ENCODE measurements around the gene SUCLA2. TPM values are rescaled to one million over a fixed set of nuclear protein-coding genes. Genes with fewer than 3 reads are reported as not detected.
"Not testable (repeated sequence)": the region's sequence is repeated elsewhere in the genome, so short reads cannot be mapped to it uniquely, and the experiment has no call there.

Gene SUCLA2
- total RNA-seq, 4 donors from 2014 or later = 37.2 to 91.6 (median 68.7) TPM

GRCh38 chr13:48012668-48013067 lies 11.6 kb upstream of the SUCLA2 start:
- ATAC-seq (ENCODE audit: low FRiP score) (no peak), DNase-seq (ENCODE audit: low spot score) (no peak)
- no peak for TF ChIP-seq CTCF (IDR thresholded peaks at IDR 0.05)

- TF ChIP-seq CTCF (IDR thresholded peaks at IDR 0.05) = no peak
- DNase-seq (ENCODE audit: low spot score) (no peak), ATAC-seq (ENCODE audit: low FRiP score) (no peak)
Measured at GRCh38 chr13:48010698-48011097, 9.6 kb upstream of the SUCLA2 start.

- TF ChIP-seq CTCF (IDR thresholded peaks at IDR 0.05) = no peak
- no peak for DNase-seq (ENCODE audit: low spot score)
- no peak for ATAC-seq (ENCODE audit: low FRiP score)
Measured at GRCh38 chr13:48009284-48009683, 8.2 kb upstream of the SUCLA2 start.

- no peak for TF ChIP-seq CTCF (IDR thresholded peaks at IDR 0.05)
- DNase-seq (ENCODE audit: low spot score) (no peak), ATAC-seq (ENCODE audit: low FRiP score) (no peak)
Measured at GRCh38 chr13:48006396-48006795, 5.3 kb upstream of the SUCLA2 start.

- TF ChIP-seq CTCF (IDR thresholded peaks at IDR 0.05) = no peak
Measured at GRCh38 chr13:48004201-48004600, 3.1 kb upstream of the SUCLA2 start.

GRCh38 chr13:48001999-48002398 lies 926 bp upstream of the SUCLA2 start:
- ATAC-seq (ENCODE audit: low FRiP score); DNase-seq (ENCODE audit: low spot score): not testable (repeated sequence)

More at GRCh38 chr13:48004201-48004600, 3.1 kb upstream of the SUCLA2 start:
- DNase-seq (ENCODE audit: low spot score) (no peak), ATAC-seq (ENCODE audit: low FRiP score) (no peak)

- no peak for TF ChIP-seq CTCF (IDR thresholded peaks at IDR 0.05)
- no peak for DNase-seq (ENCODE audit: low spot score)
- peak; percentile 49 for ATAC-seq (ENCODE audit: low FRiP score)
Measured at GRCh38 chr13:48000559-48001113, 437 bp downstream of the SUCLA2 start.

Data from omental fat pad (tissue), 4 donors.